Measurements from ENCODE around the gene NOD2.
A peak's percentile ranks its signal among the peaks of the same experiment; 100 is the strongest.

NOD2 gene

GRCh38 chr16:50652836-50653425, 40.5 kb upstream of the NOD2 start:
- H3K4me3 ChIP-seq (ENCODE audit: low read depth, low read length) = no peak overlapping the region
- no peak for TF ChIP-seq CTCF (conservative IDR thresholded peaks at IDR 0.05; ENCODE audit: low read depth, low read length)
- DNase-seq (ENCODE audit: low read depth) = no peak

GRCh38 chr16:50653633-50654519, 39.5 kb upstream of the NOD2 start:
- DNase-seq (ENCODE audit: low read depth) = no peak
- no peak overlapping the region for H3K4me3 ChIP-seq (ENCODE audit: low read depth, low read length)
- no peak for TF ChIP-seq CTCF (conservative IDR thresholded peaks at IDR 0.05; ENCODE audit: low read depth, low read length)

- H3K4me3 ChIP-seq (ENCODE audit: low read depth, low read length) = no peak overlapping the region
- TF ChIP-seq CTCF (conservative IDR thresholded peaks at IDR 0.05; ENCODE audit: low read depth, low read length) = no peak
- no peak for DNase-seq (ENCODE audit: low read depth)
Measured at GRCh38 chr16:50655558-50656055, 37.8 kb upstream of the NOD2 start.

- DNase-seq (ENCODE audit: low read depth) = peak; percentile 13
- TF ChIP-seq CTCF (conservative IDR thresholded peaks at IDR 0.05; ENCODE audit: low read depth, low read length) = no peak
- H3K4me3 ChIP-seq (ENCODE audit: low read depth, low read length) = no peak overlapping the region
Measured at GRCh38 chr16:50657241-50657640, 36.2 kb upstream of the NOD2 start.

GRCh38 chr16:50659806-50660205, 33.6 kb upstream of the NOD2 start:
- DNase-seq (ENCODE audit: low read depth) = no peak
- no peak for TF ChIP-seq CTCF (conservative IDR thresholded peaks at IDR 0.05; ENCODE audit: low read depth, low read length)
- H3K4me3 ChIP-seq (ENCODE audit: low read depth, low read length) = no peak overlapping the region

GRCh38 chr16:50662306-50662940, 31.0 kb upstream of the NOD2 start:
- DNase-seq (ENCODE audit: low read depth) = no peak
- TF ChIP-seq CTCF (conservative IDR thresholded peaks at IDR 0.05; ENCODE audit: low read depth, low read length) = no peak
- no peak overlapping the region for H3K4me3 ChIP-seq (ENCODE audit: low read depth, low read length)

Measured in choroid plexus epithelial cell (primary cell).